Body of pancreas (tissue), 4 donors: Measurements from ENCODE around the gene DNAL1.

Source experiments
- POLR2A ChIP-seq, 3 donors: fragments of 450-650 bp; IDR thresholded peaks; one replicate each; pipeline ENCODE4 v1.6.1; 2016; ENCODE audit warnings: antibody characterized with exemption in 3 of 3, mild to moderate bottlenecking in 2 of 3
- TF ChIP-seq, protein P1 (sequence below), 7 experiments: fragments of 450-650 bp in 4 of 7; fragments of 200-600 bp in 3 of 7; sonication (generic) in 3 of 7; IDR thresholded peaks; one replicate each; pipeline ENCODE4 v1.5.1; 2016 to 2019; ENCODE audit warnings: antibody characterized with exemption in 7 of 7

DNA sequence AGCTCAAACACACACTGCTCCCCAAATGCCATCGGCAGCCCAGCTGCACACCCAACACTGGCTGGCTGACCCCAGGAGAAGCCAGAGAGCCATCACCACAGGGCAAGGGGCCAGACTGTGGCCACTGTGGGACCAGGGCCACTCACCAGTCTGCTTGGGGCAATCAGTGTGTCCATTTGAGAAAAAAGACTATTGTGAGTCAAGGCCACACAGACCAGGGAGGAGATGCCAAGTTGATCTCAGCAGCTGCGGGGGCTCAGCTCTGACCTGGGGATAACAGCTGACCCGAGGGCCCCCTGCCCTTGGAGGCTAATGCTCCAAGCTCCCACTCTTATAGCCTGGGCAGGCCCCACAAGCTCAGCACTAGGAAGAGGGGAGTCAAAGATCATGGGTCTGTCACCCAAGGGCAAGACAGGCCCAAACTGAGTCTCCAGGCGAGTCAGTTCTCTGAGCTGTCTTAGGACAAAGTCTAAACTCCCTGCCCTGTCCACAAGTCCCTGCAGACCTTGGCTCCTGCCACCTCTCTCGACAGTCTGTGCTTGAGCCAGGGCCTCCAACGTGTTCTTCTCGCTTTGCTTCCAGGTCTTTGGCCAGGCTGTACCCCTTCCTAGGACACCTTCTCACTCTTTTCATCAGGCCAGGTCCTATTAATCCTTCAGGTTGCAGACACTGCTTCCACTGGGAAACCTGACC lies 99.5 kb downstream of the DNAL1 start:
- TF ChIP-seq, protein P1, sequence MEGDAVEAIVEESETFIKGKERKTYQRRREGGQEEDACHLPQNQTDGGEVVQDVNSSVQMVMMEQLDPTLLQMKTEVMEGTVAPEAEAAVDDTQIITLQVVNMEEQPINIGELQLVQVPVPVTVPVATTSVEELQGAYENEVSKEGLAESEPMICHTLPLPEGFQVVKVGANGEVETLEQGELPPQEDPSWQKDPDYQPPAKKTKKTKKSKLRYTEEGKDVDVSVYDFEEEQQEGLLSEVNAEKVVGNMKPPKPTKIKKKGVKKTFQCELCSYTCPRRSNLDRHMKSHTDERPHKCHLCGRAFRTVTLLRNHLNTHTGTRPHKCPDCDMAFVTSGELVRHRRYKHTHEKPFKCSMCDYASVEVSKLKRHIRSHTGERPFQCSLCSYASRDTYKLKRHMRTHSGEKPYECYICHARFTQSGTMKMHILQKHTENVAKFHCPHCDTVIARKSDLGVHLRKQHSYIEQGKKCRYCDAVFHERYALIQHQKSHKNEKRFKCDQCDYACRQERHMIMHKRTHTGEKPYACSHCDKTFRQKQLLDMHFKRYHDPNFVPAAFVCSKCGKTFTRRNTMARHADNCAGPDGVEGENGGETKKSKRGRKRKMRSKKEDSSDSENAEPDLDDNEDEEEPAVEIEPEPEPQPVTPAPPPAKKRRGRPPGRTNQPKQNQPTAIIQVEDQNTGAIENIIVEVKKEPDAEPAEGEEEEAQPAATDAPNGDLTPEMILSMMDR (IDR thresholded peaks at IDR 0.05), result no peak
- no peak for TF ChIP-seq POLR2A (IDR thresholded peaks at IDR 0.05)
